ENCODE data around the gene SHISA8.
"Not testable (repeated sequence)": the region's sequence is repeated elsewhere in the genome, so short reads cannot be mapped to it uniquely, and the experiment has no call there.

The SHISA8 gene

DNA sequence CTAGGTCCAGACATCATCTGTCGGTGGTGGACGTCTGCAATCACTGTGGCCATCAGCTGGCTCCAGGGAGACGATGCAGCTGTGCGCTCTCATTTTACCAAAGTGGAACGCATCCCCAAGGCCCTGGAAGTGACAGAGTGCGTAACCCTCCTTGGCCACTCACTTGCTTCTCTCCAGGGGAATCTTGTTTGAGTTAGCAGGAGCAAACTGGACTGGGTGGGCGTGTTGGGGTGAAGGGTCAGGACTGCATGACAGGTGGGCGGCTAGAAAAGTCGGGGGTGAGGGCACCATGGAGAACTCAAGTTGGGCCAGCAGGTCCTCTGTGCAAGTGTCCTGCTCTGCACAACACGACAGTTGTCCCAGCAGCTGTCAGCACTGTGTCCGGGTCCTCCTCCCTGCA, 16.2 kb downstream of the SHISA8 start:
- no peak for DNase-seq

GRCh38 chr22:41893591-41894375, 21.1 kb downstream of the SHISA8 start:
- DNase-seq, result no peak

GRCh38 chr22:41892721-41893120, 22.2 kb downstream of the SHISA8 start:
- DNase-seq, result no peak

DNA sequence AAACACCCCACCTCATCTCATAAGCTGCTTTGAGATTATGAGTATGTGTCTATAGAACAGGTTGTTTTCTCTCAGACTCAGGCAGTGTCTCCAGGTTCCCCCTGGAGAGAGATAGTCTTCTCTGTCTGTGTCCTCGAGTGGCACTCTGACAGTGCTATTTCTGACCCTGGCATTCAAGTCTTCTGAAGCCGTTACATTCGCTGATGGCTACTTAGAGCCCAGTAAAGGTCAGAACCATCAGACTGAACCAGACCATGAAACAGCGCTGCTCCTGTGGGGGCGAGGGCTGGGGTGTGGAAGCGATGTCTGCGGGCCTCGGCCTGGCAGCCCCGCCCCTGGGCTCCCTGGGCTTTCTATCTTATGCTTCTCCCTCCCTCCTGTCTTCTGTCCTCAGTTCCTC, 23.5 kb downstream of the SHISA8 start:
- no peak for DNase-seq

- no peak for DNase-seq
These were observed 26.2 kb downstream of the SHISA8 start for GRCh38 chr22:41888627-41889200.

DNA sequence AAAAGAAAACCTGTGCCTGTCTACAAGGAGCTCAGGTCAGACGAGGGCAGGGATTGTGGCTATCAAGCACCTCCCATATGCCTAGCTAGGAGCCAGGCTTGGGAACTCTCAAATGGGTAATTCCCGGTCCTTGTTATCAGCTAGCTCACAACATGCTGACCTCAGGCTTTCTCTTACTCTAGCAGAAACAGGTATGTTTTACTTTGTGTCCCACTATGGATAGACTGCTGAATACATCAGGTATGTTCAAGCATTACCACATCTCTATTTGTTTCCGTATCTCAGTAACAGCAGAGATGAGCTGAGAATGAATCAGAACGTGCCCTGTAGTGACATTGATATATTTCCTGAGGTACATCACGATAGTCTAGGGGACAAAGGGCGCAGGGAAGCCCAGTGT, 29.4 kb downstream of the SHISA8 start:
- no peak for DNase-seq

DNA sequence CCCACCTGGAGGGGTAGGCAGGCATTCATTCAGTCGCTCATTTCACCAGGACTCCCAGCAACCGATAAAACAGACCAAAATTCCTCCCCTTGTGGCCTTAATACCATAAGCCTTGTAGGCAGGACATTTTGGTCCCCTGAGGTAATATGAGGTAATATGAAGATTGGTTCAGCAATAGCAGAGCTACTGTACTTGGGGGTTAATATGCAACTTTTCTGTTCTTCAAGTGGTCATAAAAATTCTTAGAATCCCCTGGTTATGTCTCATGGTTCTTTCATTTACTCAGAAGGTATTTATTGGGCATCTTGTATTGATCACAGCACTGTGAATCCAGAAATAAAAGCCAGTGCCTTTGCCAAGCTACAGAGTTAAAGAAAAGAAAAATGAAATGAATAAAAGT, 29.8 kb downstream of the SHISA8 start:
- DNase-seq, result no peak

- no peak for DNase-seq
These were observed 31.5 kb downstream of the SHISA8 start for GRCh38 chr22:41883400-41883799.

GRCh38 chr22:41880653-41881052, 34.2 kb downstream of the SHISA8 start:
- DNase-seq, result no peak

DNA sequence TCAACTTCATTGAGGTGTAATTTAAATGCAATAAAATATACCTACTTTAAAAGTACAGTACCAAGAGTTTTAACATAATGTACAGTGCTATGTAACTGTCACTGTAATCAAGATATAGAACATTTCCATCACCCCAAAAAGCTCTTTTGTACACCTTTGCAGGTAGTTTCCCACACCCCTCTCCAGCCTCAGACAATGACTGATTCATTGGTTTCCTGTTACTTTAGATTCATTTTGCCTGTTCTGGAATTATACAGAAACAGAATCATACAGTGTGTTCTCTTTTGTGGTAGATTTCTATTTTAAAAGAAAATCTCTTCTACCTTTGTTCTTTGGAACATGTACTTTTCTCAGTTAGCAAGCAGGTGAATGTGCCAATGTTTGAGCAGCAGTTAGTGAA, 38.2 kb downstream of the SHISA8 start:
- no peak for DNase-seq

DNA sequence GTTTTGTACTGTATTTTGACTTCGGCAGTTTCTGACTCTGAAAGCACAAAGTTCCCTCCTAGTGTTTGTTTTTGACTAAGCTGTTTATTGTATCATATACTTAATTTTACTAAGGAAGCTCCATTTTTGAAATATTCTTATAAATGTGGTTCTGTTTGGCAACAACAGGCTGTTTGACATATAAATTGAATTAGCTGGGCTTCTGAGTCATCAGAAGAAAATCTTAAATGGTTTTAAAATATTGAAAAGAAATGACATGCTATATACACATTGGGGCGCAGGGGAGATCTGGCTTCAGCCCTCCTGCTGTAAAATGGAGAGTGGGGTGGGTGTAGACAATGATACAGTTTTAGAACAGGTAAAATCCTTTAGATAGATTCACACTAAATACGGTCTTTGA, 38.6 kb downstream of the SHISA8 start:
- no peak for DNase-seq

GRCh38 chr22:41875531-41876270, 39.2 kb downstream of the SHISA8 start:
- no peak for DNase-seq

DNA sequence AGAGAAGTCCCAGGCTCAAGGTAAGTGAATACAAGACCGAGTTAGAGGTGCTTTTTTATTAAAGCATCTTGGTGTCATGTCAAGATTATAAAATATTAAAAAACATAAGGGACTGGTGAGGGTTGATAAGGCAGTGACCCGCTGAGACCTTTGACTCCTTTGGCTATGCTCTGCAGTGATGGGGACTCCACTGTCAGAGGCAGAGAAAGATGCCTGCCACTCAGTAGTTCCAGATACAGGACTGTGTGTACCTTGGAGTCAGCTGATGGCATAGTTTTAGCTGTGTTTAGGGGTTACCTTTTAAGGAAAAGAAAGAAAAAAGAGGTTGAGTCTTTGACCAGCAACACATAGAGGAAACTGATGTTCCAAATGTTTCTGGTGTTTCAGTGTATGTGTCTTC, 40.8 kb downstream of the SHISA8 start:
- no peak for DNase-seq

GRCh38 chr22:41873391-41873790, 41.5 kb downstream of the SHISA8 start:
- no peak for DNase-seq

- DNase-seq, result no peak
These were observed 44.1 kb downstream of the SHISA8 start for GRCh38 chr22:41870786-41871185.

- DNase-seq, result not testable (repeated sequence)
These were observed 44.8 kb downstream of the SHISA8 start for GRCh38 chr22:41870081-41870480.

DNA sequence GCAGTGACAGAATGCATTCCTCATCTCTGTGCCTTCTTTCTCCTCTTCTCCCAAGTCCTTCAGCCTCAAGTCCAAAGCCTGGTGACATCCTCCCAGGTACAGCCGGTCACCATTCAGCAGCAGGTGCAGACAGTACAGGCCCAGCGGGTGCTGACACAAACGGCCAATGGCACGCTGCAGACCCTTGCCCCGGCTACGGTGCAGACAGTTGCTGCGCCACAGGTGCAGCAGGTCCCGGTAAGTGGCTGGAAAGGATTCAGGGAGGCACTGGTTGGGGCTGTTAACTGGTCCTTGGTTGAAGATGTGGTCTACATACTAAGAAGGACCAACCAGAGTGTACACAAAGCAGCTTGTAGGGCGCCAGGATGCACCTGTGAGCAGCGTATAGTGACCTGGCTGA, 46.3 kb downstream of the SHISA8 start:
- no peak for DNase-seq

DNA sequence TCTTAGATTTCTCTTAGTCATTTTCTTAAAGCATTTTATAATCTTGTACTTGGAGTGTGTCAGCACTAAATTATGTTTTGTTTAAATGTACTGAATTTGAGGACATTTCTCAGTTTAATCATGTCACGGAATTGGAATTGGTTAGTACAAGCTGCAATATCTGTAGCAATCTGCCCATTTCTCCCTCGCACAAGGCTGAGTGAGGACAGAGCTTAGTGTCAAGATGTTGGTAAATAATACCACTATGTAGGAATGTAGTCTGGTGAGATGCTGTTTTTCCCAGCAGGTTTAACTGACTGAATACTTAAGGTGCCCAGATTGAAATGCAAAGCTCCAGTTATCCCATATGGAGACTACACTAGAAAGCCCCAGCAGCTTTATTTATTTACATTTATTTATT, 51.4 kb downstream of the SHISA8 start:
- no peak for DNase-seq

GRCh38 chr22:41862530-41863266, 52.2 kb downstream of the SHISA8 start:
- peak; percentile 23 for DNase-seq

GRCh38 chr22:41862160-41862529, 52.7 kb downstream of the SHISA8 start:
- no peak for DNase-seq

All from suppressor macrophage treated with lipopolysaccharide for 4 hours (primary cell).